ENCODE data around the gene FARS2. TPM values are rescaled to one million over a fixed set of nuclear protein-coding genes. Genes with fewer than 3 reads are reported as not detected.

Gene FARS2
- polyA plus RNA-seq, 4 donors: 13.9 to 21.7 (median 19.6) TPM

DNA sequence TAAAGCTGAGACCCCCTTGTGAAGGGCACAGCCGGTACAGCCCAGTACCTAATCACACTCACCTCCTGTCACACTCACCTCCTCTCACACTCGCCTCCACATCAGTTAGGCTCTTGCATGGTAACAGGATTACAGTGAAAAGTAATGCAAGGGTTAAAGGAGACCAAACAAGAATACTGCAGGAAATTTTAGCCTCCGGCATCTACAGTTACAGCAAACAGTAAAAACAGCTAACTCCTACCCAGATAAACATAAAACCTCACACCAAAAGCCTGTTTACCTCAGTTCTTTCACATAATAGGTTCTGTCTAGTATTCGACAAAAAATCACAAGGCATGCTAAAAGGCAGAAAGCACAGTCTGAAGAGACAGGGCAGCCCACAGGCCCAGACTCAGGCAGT, 55.6 kb downstream of the FARS2 start:
- no peak for DNase-seq (ENCODE audit: low read depth in 4 of 4, low spot score in 3 of 4)

DNA sequence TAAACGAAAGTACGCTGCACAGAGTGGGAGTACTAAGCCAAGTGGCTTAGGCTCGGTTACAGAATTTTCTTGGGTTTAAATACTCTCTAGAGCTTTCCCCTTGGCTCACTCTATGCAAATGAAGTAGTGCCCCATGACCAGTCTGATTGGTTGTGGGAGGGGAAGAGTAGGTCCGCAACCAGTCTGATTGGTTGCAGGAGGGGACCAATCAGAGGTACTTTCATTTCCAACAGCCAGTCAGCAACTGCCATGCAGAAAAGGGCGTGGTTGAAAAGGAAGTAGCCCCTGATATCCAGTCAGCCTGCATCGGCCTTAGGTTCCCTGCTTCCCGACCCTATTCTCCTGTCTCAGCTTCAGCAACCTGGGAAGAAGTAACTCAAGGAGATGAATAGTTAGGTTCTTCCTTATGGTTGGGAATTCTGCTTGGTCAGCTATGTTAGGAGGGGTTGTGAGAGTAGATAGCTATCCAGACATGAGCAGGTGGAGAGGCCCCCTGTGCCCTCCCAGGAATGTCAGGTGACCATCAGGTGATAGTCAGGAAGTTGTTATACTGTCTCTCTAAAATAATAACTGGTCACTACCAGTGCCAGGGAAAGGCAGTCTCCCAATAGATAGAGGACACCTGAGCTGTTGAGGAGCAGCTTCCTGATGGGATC, 57.4 kb downstream of the FARS2 start:
- DNase-seq (ENCODE audit: low read depth in 4 of 4, low spot score in 3 of 4): no peak

DNA sequence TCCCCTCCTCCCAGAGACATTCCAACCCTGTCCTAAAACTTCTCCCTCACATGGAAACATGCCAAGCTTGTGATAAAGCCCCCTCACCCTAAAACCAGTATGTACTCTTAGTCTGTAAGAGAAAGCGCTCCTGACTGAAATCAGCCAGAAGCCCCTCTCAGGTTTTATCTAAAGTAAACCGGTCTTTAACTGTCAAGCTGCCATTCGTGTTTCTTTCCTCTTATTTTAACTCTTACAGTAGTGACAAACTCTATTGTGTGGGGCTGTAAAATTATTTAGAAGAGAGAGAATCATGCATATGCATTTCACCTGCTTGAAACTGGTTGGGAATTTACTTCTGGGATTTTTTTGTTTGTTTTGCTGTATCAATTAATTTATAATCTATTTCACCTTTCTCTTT, 62.7 kb downstream of the FARS2 start:
- no peak for DNase-seq (ENCODE audit: low read depth in 4 of 4, low spot score in 3 of 4)

DNA sequence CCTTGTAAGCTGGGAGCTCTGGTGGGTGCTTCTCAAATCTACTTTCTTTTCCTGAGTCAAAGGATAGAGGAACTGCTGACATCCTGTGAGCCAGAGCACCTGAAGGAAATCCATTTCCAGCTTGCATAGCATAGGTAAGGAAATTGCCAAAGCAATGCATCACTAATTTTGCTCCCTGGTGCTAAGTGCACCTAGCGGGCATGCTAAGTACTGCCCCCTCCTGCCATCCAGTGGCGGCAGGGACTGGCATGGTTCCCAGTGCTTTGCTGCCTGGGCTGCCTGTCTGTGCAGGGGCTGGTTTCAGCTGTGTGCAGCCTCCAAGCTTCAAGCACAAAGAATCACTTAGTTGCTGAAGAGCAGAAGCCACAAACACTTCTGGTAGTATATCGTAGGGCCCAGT, 63.9 kb downstream of the FARS2 start:
- no peak for DNase-seq (ENCODE audit: low read depth in 4 of 4, low spot score in 3 of 4)

DNA sequence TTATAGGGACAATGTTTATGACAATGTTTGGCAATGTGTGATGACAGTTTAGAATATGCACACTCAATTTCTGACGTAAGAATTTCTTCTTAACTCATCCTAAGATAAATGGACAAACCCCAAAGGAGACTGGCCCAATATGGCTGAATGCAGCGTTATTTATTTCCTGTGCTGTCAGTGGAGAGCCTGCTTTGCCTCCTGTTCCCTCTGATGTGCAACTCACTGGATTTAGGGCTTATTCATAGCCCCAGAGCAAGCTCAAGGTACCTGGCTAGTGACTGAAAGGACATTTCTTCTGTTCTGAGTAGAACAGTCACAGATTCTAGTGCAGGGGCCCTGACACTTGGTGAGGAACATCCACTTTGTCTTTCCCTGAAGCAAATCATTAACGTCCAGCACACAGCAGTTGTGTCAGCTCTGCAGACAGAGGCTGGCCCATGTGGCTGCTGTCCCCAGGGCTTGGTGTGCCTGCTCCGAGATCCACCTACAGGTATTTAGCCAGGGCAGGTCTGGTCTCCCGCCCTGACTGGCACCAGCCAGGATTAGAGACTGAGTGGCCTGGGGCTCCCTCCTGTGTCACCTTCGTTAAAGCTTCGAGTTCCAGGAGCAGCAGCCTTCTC, 64.8 kb downstream of the FARS2 start:
- no peak for DNase-seq (ENCODE audit: low read depth in 4 of 4, low spot score in 3 of 4)

DNA sequence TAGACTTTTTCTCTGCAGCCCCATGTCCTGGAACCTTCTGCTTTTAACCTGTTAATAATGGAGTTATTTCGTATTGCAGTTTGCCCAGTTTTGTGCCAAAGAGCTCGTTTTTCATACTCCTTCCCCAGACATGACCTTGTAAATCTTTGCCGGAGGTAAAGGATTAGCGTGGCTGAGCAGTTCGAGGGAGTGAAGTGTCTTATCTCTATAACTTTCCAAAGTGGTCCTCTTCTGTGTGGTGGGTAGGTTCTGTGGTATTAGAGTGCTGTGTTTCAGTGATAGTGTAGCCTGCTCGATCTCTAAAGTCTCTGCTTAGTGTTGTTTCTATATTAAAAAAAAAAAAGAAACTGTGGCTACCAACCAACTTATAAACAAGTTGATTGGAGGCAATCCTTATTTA, 67.5 kb downstream of the FARS2 start:
- DNase-seq (ENCODE audit: low read depth in 4 of 4, low spot score in 3 of 4): no peak

DNA sequence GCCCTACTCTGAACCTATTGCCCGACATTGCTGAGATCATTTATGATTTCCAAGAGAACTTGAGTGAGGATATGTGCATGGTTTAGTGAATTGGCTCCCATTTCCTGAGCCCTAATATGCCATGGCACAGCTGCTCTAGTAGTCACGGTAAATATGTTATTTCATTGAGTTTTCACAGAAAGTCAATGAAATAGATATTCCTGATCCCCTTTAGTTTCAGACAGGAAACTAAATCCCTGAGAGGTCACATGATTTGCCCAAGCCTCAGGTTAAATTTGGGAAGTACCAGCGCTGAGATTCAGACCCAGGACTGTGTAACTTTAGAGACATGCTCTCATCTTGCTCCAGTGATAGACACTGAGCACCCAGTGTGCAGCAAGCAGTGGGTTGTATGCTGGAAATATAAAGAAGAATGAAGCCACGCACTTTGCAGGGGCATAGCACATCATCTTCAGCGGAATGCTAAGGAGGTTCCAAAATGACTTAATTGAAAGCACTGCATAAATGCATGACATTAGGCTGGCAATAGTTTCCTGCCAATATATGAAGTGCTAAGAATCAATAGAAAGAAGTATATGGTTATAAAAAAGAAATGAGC, 70.6 kb downstream of the FARS2 start:
- DNase-seq (ENCODE audit: low read depth in 4 of 4, low spot score in 3 of 4): no peak

DNA sequence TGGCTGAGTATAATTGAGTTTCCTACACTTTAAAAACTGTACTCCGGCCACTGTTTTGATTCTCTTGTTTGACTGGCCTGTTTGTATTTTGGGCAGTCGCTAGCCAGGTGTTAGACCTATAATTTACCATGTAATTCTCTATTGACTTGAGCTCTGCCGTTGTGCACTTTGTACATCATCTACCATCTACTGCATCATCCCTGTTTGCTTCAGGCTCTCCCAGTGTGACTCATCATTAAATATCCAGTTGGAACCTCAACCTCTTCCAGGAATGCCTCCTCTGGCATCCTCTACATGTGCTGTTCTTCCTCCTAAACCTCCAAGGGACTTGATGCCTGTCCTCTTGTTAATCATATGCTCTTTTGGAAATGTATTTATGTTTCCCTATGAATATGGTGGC, 72.3 kb downstream of the FARS2 start:
- no peak for DNase-seq (ENCODE audit: low read depth in 4 of 4, low spot score in 3 of 4)

DNA sequence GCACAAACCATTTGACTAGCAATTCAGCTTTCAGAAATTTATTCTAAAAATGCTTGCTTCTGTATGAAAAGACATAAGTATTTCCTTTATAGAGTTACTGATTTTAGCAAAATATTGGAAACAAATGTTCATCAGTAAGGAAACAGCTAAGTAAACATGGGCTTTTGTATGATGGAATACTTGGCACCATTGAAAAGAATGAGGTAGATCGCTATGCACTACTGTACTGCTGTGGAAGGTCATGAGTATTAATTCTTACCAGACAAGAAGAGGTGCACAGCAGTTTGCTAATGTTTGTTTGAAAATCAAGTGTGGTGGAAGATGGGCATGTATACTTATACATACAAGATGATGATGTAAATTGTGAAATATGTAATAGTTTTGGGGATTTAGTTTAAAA, 73.0 kb downstream of the FARS2 start:
- no peak for DNase-seq (ENCODE audit: low read depth in 4 of 4, low spot score in 3 of 4)

DNA sequence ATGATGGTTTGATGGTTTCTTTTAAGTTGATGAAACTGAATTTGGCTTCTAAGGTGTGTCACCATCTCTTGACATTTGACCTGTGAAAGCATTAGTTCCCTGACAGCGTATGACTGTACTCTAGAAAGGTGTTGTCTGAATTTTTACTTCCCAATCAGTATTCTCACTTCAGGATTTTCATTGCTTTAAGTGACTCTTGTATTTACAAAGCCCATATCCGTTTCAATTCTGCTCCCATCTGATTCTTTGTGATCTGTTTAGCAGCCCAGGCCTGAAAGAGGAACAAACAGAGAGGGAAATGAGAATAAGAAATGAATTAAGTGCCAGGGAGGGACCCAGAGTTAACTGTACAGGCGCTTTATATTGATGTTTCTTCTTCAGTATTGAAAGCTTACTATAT, 73.7 kb downstream of the FARS2 start:
- DNase-seq (ENCODE audit: low read depth in 4 of 4, low spot score in 3 of 4): no peak

DNA sequence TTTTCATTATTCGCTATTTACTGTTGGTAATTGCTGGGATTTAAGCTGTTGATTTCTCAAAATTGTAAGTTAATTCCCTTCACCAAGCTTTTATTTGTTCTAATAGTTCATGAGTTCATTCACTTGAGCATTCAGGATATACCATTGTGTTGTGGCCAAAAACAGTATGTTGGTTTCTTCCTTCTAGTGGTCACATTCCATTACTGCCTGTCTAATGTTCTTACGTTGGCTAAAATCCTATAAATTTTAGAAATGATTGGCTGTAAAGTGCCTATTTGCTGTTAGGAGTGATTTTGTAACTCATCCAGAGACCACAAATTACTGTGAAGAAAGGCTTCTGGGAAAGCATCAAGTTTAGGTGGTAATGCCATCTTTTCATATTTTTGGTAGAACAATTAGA, 76.3 kb downstream of the FARS2 start:
- no peak for DNase-seq (ENCODE audit: low read depth in 4 of 4, low spot score in 3 of 4)

DNA sequence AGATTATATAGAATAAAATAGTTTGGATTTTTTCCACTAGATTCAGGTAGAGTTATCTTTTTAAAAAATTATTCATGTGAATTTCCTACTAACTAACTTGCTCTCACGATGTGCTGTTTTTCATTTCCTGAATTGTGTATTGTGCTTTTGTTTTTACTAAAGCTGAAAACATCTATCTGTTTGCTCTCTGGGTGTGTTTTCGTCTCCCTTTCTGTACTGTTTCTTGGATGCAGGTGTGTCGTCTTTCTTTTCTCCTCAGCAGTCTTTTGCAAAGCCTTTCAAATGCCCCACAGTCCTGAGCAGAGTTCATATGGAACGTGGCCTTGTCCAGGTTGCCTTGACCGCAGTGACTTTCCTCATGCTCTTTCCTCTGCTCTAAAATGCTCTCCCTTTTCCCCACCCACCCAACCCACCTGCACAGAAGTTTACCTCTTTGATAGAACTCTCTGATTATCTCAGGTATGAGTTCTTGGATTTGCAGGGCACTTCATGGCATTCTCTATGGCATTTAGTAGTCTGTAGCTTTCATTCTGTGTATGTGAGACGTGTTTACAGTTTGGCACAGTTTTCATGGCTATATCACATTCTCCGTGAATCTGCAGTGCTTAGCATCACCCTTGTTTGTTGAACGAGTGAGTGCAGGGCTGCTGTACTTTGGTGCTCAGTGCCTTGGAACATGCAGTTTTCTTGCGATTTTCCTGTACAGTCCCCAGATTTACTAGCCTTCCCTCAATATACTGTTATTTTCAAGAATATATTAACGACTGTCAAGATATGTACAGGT, 77.1 kb downstream of the FARS2 start:
- DNase-seq (ENCODE audit: low read depth in 4 of 4, low spot score in 3 of 4): no peak

DNA sequence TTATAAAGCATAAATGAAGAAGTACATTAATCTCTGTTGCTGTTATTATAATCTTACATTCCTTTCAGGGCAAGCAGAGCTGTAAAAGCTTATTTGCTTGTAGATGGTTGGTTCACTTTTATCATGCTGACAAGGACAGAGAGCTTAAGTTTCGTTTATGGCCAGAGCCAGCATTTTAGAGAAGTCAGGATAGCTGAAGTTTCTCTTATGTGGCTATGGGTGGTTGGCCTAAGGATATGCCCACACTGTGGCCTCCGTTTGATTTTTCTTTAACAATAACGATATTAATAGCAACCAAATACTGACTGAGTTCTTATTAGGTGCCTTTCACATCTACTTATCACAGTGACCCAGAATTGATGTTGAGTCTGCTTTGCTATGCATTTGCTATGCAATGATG, 78.5 kb downstream of the FARS2 start:
- no peak for DNase-seq (ENCODE audit: low read depth in 4 of 4, low spot score in 3 of 4)

DNA sequence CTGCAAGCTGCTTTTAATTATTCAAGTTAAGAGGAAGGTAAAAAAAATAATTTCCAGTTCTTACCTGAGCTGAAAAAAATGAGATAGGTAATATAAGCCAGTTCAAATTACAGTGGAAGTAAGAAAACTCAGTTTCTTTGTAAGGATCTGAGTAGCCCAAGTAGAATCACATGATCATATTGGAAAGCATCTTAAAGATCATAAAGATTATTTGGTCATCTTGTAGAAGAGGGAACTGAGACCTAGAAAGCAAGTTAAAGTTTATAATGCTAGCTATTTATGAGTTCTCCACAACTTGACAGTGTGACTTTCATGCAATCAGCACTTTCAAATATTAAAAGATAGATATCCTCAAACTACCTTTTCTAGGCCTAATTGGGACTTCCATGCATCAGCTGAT, 80.5 kb downstream of the FARS2 start:
- no peak for DNase-seq (ENCODE audit: low read depth in 4 of 4, low spot score in 3 of 4)

DNA sequence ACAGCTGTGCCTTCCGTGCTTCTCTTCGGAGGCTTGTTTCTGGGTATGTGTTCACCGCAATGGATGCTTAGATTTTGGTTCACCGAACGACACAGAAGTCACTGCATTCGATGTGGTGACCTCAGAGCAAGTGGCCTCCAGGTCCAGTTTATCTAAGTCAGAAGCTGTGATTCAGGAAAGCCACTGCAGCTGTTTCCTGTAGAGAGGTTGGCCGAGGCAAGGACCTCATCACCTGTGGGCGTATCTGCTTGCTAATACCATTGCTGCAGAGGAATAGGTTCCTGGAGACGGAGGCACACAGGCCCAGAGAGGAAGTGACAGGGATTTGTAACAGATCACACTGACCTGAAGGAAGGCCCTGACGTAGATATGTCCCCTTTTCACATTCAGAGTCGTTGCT, 82.7 kb downstream of the FARS2 start:
- no peak for DNase-seq (ENCODE audit: low read depth in 4 of 4, low spot score in 3 of 4)

DNA sequence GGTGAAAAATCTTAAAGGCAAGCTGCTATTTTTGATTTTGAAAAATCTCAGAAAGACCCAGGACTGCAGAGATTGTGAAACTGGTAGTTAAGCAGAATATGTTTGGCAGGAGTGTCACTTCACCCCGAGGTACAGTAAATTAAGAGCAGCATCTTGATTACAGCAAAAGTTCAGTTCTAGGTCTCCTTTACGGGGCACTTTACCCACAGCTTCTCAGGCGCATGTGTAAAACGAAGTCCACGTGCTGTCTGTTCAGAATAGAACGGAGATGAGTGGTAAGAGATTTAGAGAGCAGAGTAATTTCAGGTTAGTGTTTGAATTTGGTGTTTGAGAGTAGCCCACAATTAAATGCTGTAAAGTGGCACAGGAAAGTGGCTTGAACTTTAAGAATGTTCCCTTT, 84.0 kb downstream of the FARS2 start:
- no peak for DNase-seq (ENCODE audit: low read depth in 4 of 4, low spot score in 3 of 4)

DNA sequence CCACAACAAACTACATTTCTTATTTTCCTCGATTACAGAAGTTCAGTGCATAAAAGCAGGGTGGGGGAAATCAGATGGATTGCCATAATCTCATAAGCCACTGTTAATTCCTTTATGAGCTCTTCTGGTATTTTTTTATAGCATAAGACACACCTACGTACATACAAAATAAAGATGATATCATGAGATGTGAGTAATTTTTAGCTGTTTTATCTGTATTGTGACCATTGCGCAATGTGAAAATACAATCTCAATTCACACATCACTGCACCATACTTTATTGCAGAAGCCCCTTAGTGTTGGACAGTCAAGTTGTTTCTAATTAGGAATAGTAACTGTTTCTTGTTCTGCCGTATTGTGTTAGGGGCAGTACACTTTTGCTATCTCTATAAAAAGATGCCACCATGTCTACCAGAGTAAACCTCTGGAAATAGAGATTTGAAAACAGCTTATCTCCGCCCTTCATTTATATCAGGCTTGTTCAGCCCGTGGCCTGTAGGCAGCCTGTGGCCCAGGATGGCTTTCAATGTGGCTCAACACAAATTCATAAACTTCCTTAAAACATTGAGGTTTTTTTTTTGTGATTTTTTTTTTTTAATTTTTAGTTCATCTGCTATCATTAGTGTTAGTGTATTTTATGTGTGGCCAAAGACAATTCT, 90.4 kb downstream of the FARS2 start:
- DNase-seq (ENCODE audit: low read depth in 4 of 4, low spot score in 3 of 4): no peak

DNA sequence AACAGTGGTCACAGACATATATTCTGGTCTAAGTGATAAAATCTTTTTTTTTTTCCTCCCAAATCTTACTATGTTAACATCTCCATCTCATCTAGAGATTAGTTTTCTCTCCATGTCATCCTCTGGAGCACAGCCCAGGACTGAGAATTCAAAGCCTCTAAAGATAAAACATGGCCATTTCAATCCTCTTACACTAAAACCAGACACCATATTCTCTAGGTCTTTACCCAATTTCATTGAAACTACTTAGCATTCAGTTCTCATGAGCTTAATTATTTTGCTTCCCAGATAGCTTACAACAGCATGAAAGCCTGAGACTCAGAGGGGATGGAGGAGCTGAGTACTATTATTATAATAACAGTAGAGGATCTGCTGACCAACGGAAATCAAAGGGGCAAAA, 92.7 kb downstream of the FARS2 start:
- DNase-seq (ENCODE audit: low read depth in 4 of 4, low spot score in 3 of 4): no peak

DNA sequence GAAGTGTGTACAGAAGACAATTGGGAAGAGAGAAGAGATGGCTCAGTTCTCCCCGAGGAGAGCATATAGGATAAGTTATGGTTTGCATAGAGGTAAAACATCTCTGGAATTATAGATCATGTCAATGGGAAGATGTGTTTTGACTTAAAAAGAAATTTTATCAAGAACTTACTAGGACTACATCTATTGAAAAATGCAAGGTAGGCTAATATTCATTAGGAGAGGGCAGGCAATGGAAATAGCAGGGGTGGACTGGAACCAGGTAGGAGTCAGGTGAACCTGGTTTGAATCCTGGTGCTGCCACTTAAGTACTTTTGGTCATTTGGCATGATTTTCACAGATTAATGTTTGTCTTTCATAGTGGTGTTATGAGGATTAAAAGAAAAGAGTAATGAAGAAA, 96.2 kb downstream of the FARS2 start:
- DNase-seq (ENCODE audit: low read depth in 4 of 4, low spot score in 3 of 4): no peak

DNA sequence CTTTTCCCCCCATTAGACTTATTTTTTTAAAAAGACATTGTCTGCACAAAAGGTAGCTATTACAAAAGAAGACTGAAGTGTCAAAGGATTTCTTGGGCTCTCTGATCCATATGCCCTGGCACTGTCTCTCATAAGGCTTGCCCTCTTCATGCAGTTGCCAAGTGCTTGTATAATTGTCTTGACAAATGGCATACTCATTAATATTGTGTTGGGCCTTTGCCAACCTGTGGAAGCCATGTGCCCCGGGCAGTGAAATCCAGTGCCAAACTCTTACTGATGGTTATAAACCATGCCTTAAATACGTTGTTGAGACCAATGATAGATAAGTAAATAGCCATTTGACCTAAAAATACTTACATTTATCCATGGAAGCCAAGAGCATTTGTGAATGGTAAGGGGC, 98.1 kb downstream of the FARS2 start:
- no peak for DNase-seq (ENCODE audit: low read depth in 4 of 4, low spot score in 3 of 4)

DNA sequence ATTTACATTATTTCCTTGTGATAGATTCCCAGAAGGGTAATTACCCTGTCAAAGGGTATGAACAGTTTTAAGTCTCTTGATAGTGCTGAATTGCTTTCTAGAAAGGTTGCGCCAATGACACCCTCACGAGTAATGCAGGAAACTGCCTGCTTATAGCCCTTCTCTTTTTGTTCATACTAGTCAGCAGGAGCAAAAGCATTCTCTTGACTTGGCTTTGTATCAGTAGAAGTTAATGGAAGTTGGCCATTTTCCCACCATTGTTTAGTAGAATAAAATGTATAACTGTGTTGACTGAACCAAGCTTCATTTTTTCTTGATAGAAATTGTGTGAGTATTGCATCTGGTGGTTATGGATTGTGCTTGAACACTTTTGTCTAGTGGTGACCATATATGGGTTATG, 100.1 kb downstream of the FARS2 start:
- DNase-seq (ENCODE audit: low read depth in 4 of 4, low spot score in 3 of 4): no peak
